Kidney (tissue), 14 donors: ENCODE data around the gene AICDA. TPM values are rescaled to one million over a fixed set of nuclear protein-coding genes. Genes with fewer than 3 reads are reported as not detected.
"Not testable (repeated sequence)": the region's sequence is repeated elsewhere in the genome, so short reads cannot be mapped to it uniquely, and the experiment has no call there.

Experiments used
- DNase-seq, 5 donors: peaks; one replicate each; pipeline ENCODE4 v3.0.0-alpha.2; 2013 to 2020
- FAIRE-seq: peaks from 2 replicates; lab custom pipeline; 2012; peaks lifted over from hg19 to GRCh38; lab: Jason Lieb, UNC
- H3K27ac ChIP-seq, 2 donors: one replicate each; pipeline ENCODE4 v1.7.0; 2013; ENCODE audit warnings: low read depth in 2 of 2, low read length in 2 of 2, inconsistent platforms in 1 of 2
- H3K27me3 ChIP-seq: one replicate; pipeline ENCODE4 v1.7.1; 2013; ENCODE audit warnings: low read length, inconsistent platforms; ENCODE audit not compliant: control insufficient read depth, insufficient read depth
- H3K36me3 ChIP-seq, 3 donors: one replicate each; pipeline versions ENCODE4 v1.7.0 to v1.7.1; 2013; ENCODE audit warnings: low read length in 3 of 3, control low read depth in 1 of 3, inconsistent platforms in 1 of 3; ENCODE audit not compliant: insufficient read depth in 3 of 3, control insufficient read depth in 2 of 3
- H3K4me1 ChIP-seq, 3 donors: one replicate each; pipeline versions ENCODE4 v1.7.0 to v1.7.1; 2013; ENCODE audit warnings: low read length in 3 of 3, inconsistent platforms in 1 of 3, low read depth in 1 of 3; ENCODE audit not compliant: control insufficient read depth in 2 of 3, insufficient read depth in 2 of 3
- H3K4me3 ChIP-seq, 3 donors: one replicate each; pipeline versions ENCODE4 v1.7.0 to v1.8.1; 2013; ENCODE audit warnings: low read length in 3 of 3, control low read depth in 1 of 3, inconsistent platforms in 1 of 3
- H3K9ac ChIP-seq, 3 donors: one replicate each; pipeline versions ENCODE4 v1.7.0 to v1.7.1; 2013; ENCODE audit warnings: low read length in 3 of 3, control low read depth in 1 of 3, inconsistent platforms in 1 of 3
- H3K9me3 ChIP-seq, 3 donors: one replicate each; pipeline versions ENCODE4 v1.7.0 to v1.7.1; 2013; ENCODE audit warnings: low read length in 3 of 3, control low read depth in 1 of 3, inconsistent platforms in 1 of 3; ENCODE audit not compliant: control insufficient read depth in 2 of 3, insufficient read depth in 1 of 3
- CTCF ChIP-seq: IDR thresholded peaks from 3 replicates; pipeline ENCODE4 v1.5.1; 2012; ENCODE audit warnings: mild to moderate bottlenecking, moderate library complexity, borderline replicate concordance; ENCODE audit not compliant: insufficient read depth; ENCODE audit errors: extremely low read depth
- intact Hi-C: fragments of 100-400 bp; cut with DNase I; formaldehyde crosslinking; loops from one replicate; pipeline ENCODE4 v1.11.1; 2022
- polyA plus RNA-seq: library from polyadenylated mRNA; stranded (reverse); fragments of 350-450 nt; fragmentation: Illumina TruSeq; extraction: RNeasy Lipid Tissue Mini Kit (QIAGEN cat#74804); gene quantifications from one replicate; pipeline ENCODE4 v1.2.3, GENCODE V29; 2014; ENCODE audit warnings: low read depth, low replicate concordance; ENCODE audit not compliant: insufficient read depth
- total RNA-seq: library from RNA; stranded (reverse); fragmentation: NEBNext Ultra II Directional; extraction: Animal tissue kit (Norgen Biotek cat#: 25700); gene quantifications from one replicate; pipeline ENCODE4 v1.2.1, GENCODE V29; 2021
- donor health status: control.
- donor health status: control.
- donor health status: control.
- donor health status: control.
- donor health status: control.
- donor health status: DM: yes; HTN: yes; CAD: no.
- donor health status: Normal renal cell carcinoma (clear cell type).

Gene AICDA
- total and polyA plus RNA-seq, 2 donors from 2014 or later, result not detected

- no peak for DNase-seq
- H3K4me3 ChIP-seq, result no peak overlapping the region
- FAIRE-seq, result no peak
Observed at GRCh38 chr12:8566525-8566924, 46.1 kb downstream of the AICDA start.

GRCh38 chr12:8566052-8566451 lies 46.6 kb downstream of the AICDA start:
- H3K27ac ChIP-seq, H3K27me3 ChIP-seq, FAIRE-seq, H3K4me3 ChIP-seq, DNase-seq, intact Hi-C loops, H3K9me3 ChIP-seq, H3K36me3 ChIP-seq, H3K9ac ChIP-seq, H3K4me1 ChIP-seq: not testable (repeated sequence)

More at GRCh38 chr12:8566525-8566924, 46.1 kb downstream of the AICDA start:
- H3K9me3 ChIP-seq, result peaks cover 0 to 2% (median 0%) of the 10 kb centered on the region in 3 donors
- no peaks in the 10 kb centered on the region for H3K4me1 ChIP-seq
- intact Hi-C loops, result no loop called here
- H3K27me3 ChIP-seq, result no peaks in the 10 kb centered on the region
- no peak overlapping the region for H3K9ac ChIP-seq
- no peak for TF ChIP-seq CTCF
- H3K36me3 ChIP-seq, result no peaks in the 10 kb centered on the region
- no peak overlapping the region for H3K27ac ChIP-seq

- Histone ChIP-seq H3K36me3 (no peaks in the 10 kb centered on the region), H3K27me3 (no peaks in the 10 kb centered on the region), H3K4me1 (no peaks in the 10 kb centered on the region), H3K4me3 (no peak overlapping the region), H3K27ac (no peak overlapping the region), H3K9ac (no peak overlapping the region), H3K9me3 (peaks cover 0 to 2% (median 0%) of the 10 kb centered on the region in 3 donors)
- TF ChIP-seq CTCF, result no peak
- intact Hi-C loops, result no loop called here
- DNase-seq (no peak), FAIRE-seq (no peak)
Observed at GRCh38 chr12:8564656-8565055, 48.0 kb downstream of the AICDA start.

GRCh38 chr12:8563356-8563755 lies 49.3 kb downstream of the AICDA start:
- intact Hi-C loops, result no loop called here
- H3K27ac ChIP-seq, result no peak overlapping the region
- no peaks in the 10 kb centered on the region for H3K27me3 ChIP-seq
- FAIRE-seq (no peak), DNase-seq (no peak)
- H3K9ac ChIP-seq, result no peak overlapping the region
- no peaks in the 10 kb centered on the region for H3K36me3 ChIP-seq
- TF ChIP-seq CTCF, result no peak
- no peaks in the 10 kb centered on the region for H3K4me1 ChIP-seq
- peaks cover 0 to 2% (median 0%) of the 10 kb centered on the region in 3 donors for H3K9me3 ChIP-seq
- no peak overlapping the region for H3K4me3 ChIP-seq
